Activated CD8-positive, alpha-beta memory T cell treated with anti-CD3 and anti-CD28 coated beads, Interleukin-2, amount 50 U/mL, for 48 hours (primary cell): Measurements from ENCODE around the gene ACVR2B.

Experiments
- DNase-seq: peaks from one replicate; pipeline ENCODE4 v3.0.0-alpha.2; 2020

Gene ACVR2B

GRCh38 chr3:38534180-38534579 is 80.5 kb downstream of the ACVR2B start:
- peak; percentile 23 for DNase-seq

- DNase-seq, result no peak
Measured at GRCh38 chr3:38534604-38535003, 80.9 kb downstream of the ACVR2B start.

- peak; percentile 15 for DNase-seq
Measured at GRCh38 chr3:38536671-38537070, 83.0 kb downstream of the ACVR2B start.

GRCh38 chr3:38538773-38539353 is 85.2 kb downstream of the ACVR2B start:
- DNase-seq, result peak; percentile 35

- DNase-seq, result peak; percentile 22
Measured at GRCh38 chr3:38541806-38542205, 88.1 kb downstream of the ACVR2B start.
